SJCRH30 (cell line): ENCODE data around the gene CUL3. TPM values are rescaled to one million over a fixed set of nuclear protein-coding genes. Genes with fewer than 3 reads are reported as not detected.

Source experiments
- DNase-seq, 2 experiments: peaks; one replicate each; pipeline ENCODE4 v3.0.0-alpha.2; 2015 to 2020
- H3K27ac ChIP-seq: fragments of 250-450 bp; sonication (Bioruptor Pico); 2 replicates; pipeline ENCODE4 v1.5.1; 2020; ENCODE audit warnings: mild to moderate bottlenecking, moderate library complexity
- H3K27me3 ChIP-seq: fragments of 250-450 bp; sonication (Bioruptor Pico); 2 replicates; pipeline ENCODE4 v1.5.1; 2020; ENCODE audit warnings: mild to moderate bottlenecking, moderate library complexity
- H3K36me3 ChIP-seq: fragments of 250-450 bp; sonication (Bioruptor Pico); 2 replicates; pipeline ENCODE4 v1.5.1; 2020; ENCODE audit warnings: mild to moderate bottlenecking, moderate library complexity
- H3K4me1 ChIP-seq: fragments of 250-450 bp; sonication (Bioruptor Pico); 2 replicates; pipeline ENCODE4 v1.5.1; 2020; ENCODE audit warnings: mild to moderate bottlenecking, moderate library complexity
- H3K4me3 ChIP-seq: fragments of 250-450 bp; sonication (Bioruptor Pico); 2 replicates; pipeline ENCODE4 v1.5.1; 2020; ENCODE audit warnings: mild to moderate bottlenecking, moderate library complexity
- H3K9me3 ChIP-seq: fragments of 250-450 bp; sonication (Bioruptor Pico); replicated peaks from 2 replicates; pipeline ENCODE4 v1.5.1; 2020; ENCODE audit warnings: mild to moderate bottlenecking, moderate library complexity
- total RNA-seq: library from RNA; depleted of rRNA; stranded (reverse); fragments of >200 nt; shearing (Covaris generic); gene quantifications from 2 replicates; pipeline ENCODE4 v1.2.3, GENCODE V29; 2014

Gene CUL3
- total RNA-seq, 1 experiment from 2014 or later = 160 TPM

- H3K4me3 ChIP-seq = no peak overlapping the region
- no peaks in the 10 kb centered on the region for H3K4me1 ChIP-seq
- DNase-seq = no peak
- H3K27ac ChIP-seq = no peak overlapping the region
- no peaks in the 10 kb centered on the region for H3K9me3 ChIP-seq
- no peaks in the 10 kb centered on the region for H3K27me3 ChIP-seq
- H3K36me3 ChIP-seq = no peaks in the 10 kb centered on the region
Measured at GRCh38 chr2:224448236-224448635, 136.9 kb downstream of the CUL3 start.

GRCh38 chr2:224444783-224445182 is 140.4 kb downstream of the CUL3 start:
- Histone ChIP-seq H3K4me1 (no peaks in the 10 kb centered on the region), H3K36me3 (no peaks in the 10 kb centered on the region), H3K27ac (no peak overlapping the region), H3K4me3 (no peak overlapping the region), H3K27me3 (no peaks in the 10 kb centered on the region), H3K9me3 (no peaks in the 10 kb centered on the region)
- DNase-seq = no peak

- Histone ChIP-seq H3K36me3 (no peaks in the 10 kb centered on the region), H3K9me3 (no peaks in the 10 kb centered on the region), H3K27ac (no peak overlapping the region), H3K4me3 (no peak overlapping the region), H3K4me1 (no peaks in the 10 kb centered on the region), H3K27me3 (no peaks in the 10 kb centered on the region)
- DNase-seq = no peak
Measured at GRCh38 chr2:224444021-224444420, 141.1 kb downstream of the CUL3 start.

- Histone ChIP-seq H3K36me3 (no peaks in the 10 kb centered on the region), H3K4me3 (no peak overlapping the region), H3K27me3 (no peaks in the 10 kb centered on the region), H3K4me1 (no peaks in the 10 kb centered on the region), H3K9me3 (no peaks in the 10 kb centered on the region), H3K27ac (no peak overlapping the region)
- no peak for DNase-seq
Measured at GRCh38 chr2:224442071-224442967, 142.8 kb downstream of the CUL3 start.

- Histone ChIP-seq H3K4me1 (no peaks in the 10 kb centered on the region), H3K4me3 (no peak overlapping the region), H3K9me3 (no peaks in the 10 kb centered on the region), H3K36me3 (no peaks in the 10 kb centered on the region), H3K27me3 (no peaks in the 10 kb centered on the region), H3K27ac (no peak overlapping the region)
- no peak for DNase-seq
Measured at GRCh38 chr2:224440988-224441387, 144.2 kb downstream of the CUL3 start.

GRCh38 chr2:224438726-224439125 is 146.4 kb downstream of the CUL3 start:
- H3K27ac ChIP-seq = no peak overlapping the region
- H3K4me1 ChIP-seq = no peaks in the 10 kb centered on the region
- DNase-seq = no peak
- H3K27me3 ChIP-seq = no peaks in the 10 kb centered on the region
- no peak overlapping the region for H3K4me3 ChIP-seq
- no peaks in the 10 kb centered on the region for H3K36me3 ChIP-seq
- 0 out of 2 replicates have a peak, but pooled peaks cover 3% of the 10 kb centered on the region for H3K9me3 ChIP-seq

GRCh38 chr2:224436634-224437033 is 148.5 kb downstream of the CUL3 start:
- Histone ChIP-seq H3K36me3 (no peaks in the 10 kb centered on the region), H3K9me3 (0 out of 2 replicates have a peak, but pooled peaks cover 3% of the 10 kb centered on the region), H3K27ac (no peak overlapping the region), H3K4me1 (no peaks in the 10 kb centered on the region), H3K4me3 (no peak overlapping the region), H3K27me3 (no peaks in the 10 kb centered on the region)
- DNase-seq = no peak

GRCh38 chr2:224434618-224435017 is 150.5 kb downstream of the CUL3 start:
- Histone ChIP-seq H3K27ac (no peak overlapping the region), H3K36me3 (no peaks in the 10 kb centered on the region), H3K4me3 (no peak overlapping the region), H3K4me1 (no peaks in the 10 kb centered on the region), H3K27me3 (no peaks in the 10 kb centered on the region), H3K9me3 (peaks cover 4% of the 10 kb centered on the region; the same call in 1 of the 2 replicates)
- no peak for DNase-seq

- H3K27me3 ChIP-seq = no peaks in the 10 kb centered on the region
- no peak overlapping the region for H3K4me3 ChIP-seq
- no peak for DNase-seq
- no peaks in the 10 kb centered on the region for H3K4me1 ChIP-seq
- H3K36me3 ChIP-seq = no peaks in the 10 kb centered on the region
- H3K9me3 ChIP-seq = peaks cover 7% of the 10 kb centered on the region; the same call in 1 of the 2 replicates
- H3K27ac ChIP-seq = no peak overlapping the region
Measured at GRCh38 chr2:224433442-224433841, 151.7 kb downstream of the CUL3 start.

- H3K4me1 ChIP-seq = no peaks in the 10 kb centered on the region
- H3K4me3 ChIP-seq = no peak overlapping the region
- no peak for DNase-seq
- H3K36me3 ChIP-seq = no peaks in the 10 kb centered on the region
- no peak overlapping the region for H3K27ac ChIP-seq
- peaks cover 7% of the 10 kb centered on the region; the same call in 1 of the 2 replicates for H3K9me3 ChIP-seq
- H3K27me3 ChIP-seq = no peaks in the 10 kb centered on the region
Measured at GRCh38 chr2:224432003-224432579, 153.1 kb downstream of the CUL3 start.

- Histone ChIP-seq H3K27ac (no peak overlapping the region), H3K27me3 (no peaks in the 10 kb centered on the region), H3K4me1 (no peaks in the 10 kb centered on the region), H3K4me3 (no peak overlapping the region), H3K36me3 (no peaks in the 10 kb centered on the region), H3K9me3 (peaks cover 7% of the 10 kb centered on the region; the same call in 1 of the 2 replicates)
- DNase-seq = no peak
Measured at GRCh38 chr2:224429441-224429810, 155.7 kb downstream of the CUL3 start.

GRCh38 chr2:224428787-224429440 is 156.2 kb downstream of the CUL3 start:
- H3K36me3 ChIP-seq = no peaks in the 10 kb centered on the region
- no peak overlapping the region for H3K27ac ChIP-seq
- no peak for DNase-seq
- no peaks in the 10 kb centered on the region for H3K27me3 ChIP-seq
- peaks cover 5% of the 10 kb centered on the region; the same call in 1 of the 2 replicates for H3K9me3 ChIP-seq
- no peaks in the 10 kb centered on the region for H3K4me1 ChIP-seq
- no peak overlapping the region for H3K4me3 ChIP-seq

GRCh38 chr2:224427471-224427870 is 157.7 kb downstream of the CUL3 start:
- Histone ChIP-seq H3K4me1 (no peaks in the 10 kb centered on the region), H3K9me3 (peaks cover 5% of the 10 kb centered on the region; the same call in 1 of the 2 replicates), H3K27me3 (no peaks in the 10 kb centered on the region), H3K27ac (no peak overlapping the region), H3K4me3 (no peak overlapping the region), H3K36me3 (no peaks in the 10 kb centered on the region)
- DNase-seq = no peak

- Histone ChIP-seq H3K9me3 (peaks cover 5% of the 10 kb centered on the region; the same call in 1 of the 2 replicates), H3K27ac (no peak overlapping the region), H3K4me1 (no peaks in the 10 kb centered on the region), H3K36me3 (no peaks in the 10 kb centered on the region), H3K27me3 (no peaks in the 10 kb centered on the region), H3K4me3 (no peak overlapping the region)
- DNase-seq = no peak
Measured at GRCh38 chr2:224426656-224427055, 158.5 kb downstream of the CUL3 start.

GRCh38 chr2:224421065-224421464 is 164.1 kb downstream of the CUL3 start:
- DNase-seq = no peak
- no peaks in the 10 kb centered on the region for H3K27me3 ChIP-seq

More at GRCh38 chr2:224421065-224421464, 164.1 kb downstream of the CUL3 start:
- H3K27ac ChIP-seq = no peak overlapping the region
- H3K4me3 ChIP-seq = no peak overlapping the region
- no peaks in the 10 kb centered on the region for H3K4me1 ChIP-seq
- no peaks in the 10 kb centered on the region for H3K36me3 ChIP-seq
- peaks cover 3% of the 10 kb centered on the region; the same call in 1 of the 2 replicates for H3K9me3 ChIP-seq
